Measurements from ENCODE around the gene SLC8B1. TPM values are rescaled to one million over a fixed set of nuclear protein-coding genes. Genes with fewer than 3 reads are reported as not detected.

Gene SLC8B1
- total RNA-seq, 1 experiment from 2014 or later = 13.0 TPM

DNA sequence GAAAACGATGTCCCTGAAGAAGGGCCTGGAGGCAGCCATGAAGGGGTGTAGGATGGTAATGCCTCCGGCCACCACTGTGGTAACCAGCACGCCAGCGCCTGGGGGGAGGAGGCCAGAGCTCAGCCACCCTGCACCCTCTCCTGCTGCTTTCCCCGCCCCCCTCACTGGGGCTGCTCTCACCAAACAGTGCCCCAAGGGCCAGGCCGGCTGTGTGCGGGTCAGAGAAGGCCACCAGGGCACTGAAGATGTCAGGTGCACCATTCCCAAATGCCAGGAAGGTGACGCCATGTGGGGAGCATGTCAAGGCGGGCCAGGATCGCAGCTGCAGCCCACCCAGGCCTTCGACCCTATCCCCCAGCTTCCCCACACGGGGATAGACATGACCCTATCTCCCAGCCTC is 14.5 kb downstream of the SLC8B1 start:
- no peaks in the 10 kb centered on the region for H3K36me3 Mint-ChIP-seq (ENCODE audit: insufficient read depth, unreplicated experiment)
- H3K27me3 Mint-ChIP-seq (ENCODE audit: insufficient read depth, unreplicated experiment) = no peaks in the 10 kb centered on the region
- H3K4me3 Mint-ChIP-seq (ENCODE audit: unreplicated experiment) = no peak overlapping the region
- TF ChIP-seq, protein P1, sequence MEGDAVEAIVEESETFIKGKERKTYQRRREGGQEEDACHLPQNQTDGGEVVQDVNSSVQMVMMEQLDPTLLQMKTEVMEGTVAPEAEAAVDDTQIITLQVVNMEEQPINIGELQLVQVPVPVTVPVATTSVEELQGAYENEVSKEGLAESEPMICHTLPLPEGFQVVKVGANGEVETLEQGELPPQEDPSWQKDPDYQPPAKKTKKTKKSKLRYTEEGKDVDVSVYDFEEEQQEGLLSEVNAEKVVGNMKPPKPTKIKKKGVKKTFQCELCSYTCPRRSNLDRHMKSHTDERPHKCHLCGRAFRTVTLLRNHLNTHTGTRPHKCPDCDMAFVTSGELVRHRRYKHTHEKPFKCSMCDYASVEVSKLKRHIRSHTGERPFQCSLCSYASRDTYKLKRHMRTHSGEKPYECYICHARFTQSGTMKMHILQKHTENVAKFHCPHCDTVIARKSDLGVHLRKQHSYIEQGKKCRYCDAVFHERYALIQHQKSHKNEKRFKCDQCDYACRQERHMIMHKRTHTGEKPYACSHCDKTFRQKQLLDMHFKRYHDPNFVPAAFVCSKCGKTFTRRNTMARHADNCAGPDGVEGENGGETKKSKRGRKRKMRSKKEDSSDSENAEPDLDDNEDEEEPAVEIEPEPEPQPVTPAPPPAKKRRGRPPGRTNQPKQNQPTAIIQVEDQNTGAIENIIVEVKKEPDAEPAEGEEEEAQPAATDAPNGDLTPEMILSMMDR (IDR thresholded peaks at IDR 0.05; ENCODE audit: insufficient read depth in 1 of 2, low read depth in 1 of 2, low read length in 1 of 2, severe bottlenecking in 1 of 2, unreplicated experiment in 1 of 2) = no peak
- Histone ChIP-seq H3K36me3 (ENCODE audit: control insufficient read depth, insufficient read depth, low read length) (peaks cover 3% of the 10 kb centered on the region), H3K4me1 (no peaks in the 10 kb centered on the region), H3K27me3 (replicated peaks; ENCODE audit: control insufficient read depth, insufficient read depth, low read length) (no peaks in the 10 kb centered on the region), H3K9me3 (no peaks in the 10 kb centered on the region), H3K4me3 (ENCODE audit: low read depth, low read length) (no peak overlapping the region)
- intact Hi-C loops (cut with micrococcal nuclease; ENCODE audit: unreplicated experiment) = no loop called here
- DNase-seq = no peak
- ChIA-PET POLR2A (no interaction called here), CTCF (no interaction called here)
- no peaks in the 10 kb centered on the region for H3K9me3 Mint-ChIP-seq (ENCODE audit: unreplicated experiment)
- no peak overlapping the region for H3K27ac Mint-ChIP-seq (ENCODE audit: unreplicated experiment)
- no TSS peak for BruUV-seq (replicated peaks)
- H3K4me1 Mint-ChIP-seq (ENCODE audit: low read depth, unreplicated experiment) = no peaks in the 10 kb centered on the region

DNA sequence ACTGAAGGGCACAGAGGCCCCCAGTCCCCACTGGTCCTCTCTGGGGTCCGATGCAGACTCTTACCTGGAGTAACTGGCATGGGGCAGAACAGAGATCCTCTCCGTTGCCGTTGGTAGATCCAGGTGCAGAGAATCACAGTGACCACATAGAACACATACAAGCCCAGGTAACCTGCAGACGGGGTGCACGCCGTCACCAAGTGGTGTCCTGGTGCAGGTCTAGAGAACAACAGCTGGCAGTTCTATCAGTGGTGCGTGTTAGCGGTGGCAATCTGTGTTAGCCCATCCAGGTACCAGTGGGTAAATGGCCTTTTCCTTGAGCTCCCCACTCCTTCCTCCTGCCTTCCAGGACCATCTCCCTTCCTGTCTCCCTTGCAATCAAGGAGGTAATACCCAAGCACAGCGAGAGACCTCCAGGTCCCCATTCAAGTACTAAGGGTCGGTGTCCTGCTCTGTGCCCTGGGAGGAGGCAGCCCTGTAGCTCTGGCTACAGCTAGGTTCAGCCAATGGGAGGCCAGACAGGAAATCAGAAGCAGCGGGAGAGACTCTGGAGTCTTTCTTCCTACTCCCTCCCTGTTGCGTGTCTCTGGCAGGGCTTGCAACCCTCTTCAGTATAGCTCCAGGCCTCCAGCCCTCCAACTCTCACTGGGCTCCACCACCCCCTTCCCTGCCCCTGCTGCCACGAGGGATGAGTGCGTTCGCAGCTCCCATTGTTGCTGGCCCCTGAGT is 15.8 kb downstream of the SLC8B1 start:
- CTCF ChIA-PET = no interaction called here

DNA sequence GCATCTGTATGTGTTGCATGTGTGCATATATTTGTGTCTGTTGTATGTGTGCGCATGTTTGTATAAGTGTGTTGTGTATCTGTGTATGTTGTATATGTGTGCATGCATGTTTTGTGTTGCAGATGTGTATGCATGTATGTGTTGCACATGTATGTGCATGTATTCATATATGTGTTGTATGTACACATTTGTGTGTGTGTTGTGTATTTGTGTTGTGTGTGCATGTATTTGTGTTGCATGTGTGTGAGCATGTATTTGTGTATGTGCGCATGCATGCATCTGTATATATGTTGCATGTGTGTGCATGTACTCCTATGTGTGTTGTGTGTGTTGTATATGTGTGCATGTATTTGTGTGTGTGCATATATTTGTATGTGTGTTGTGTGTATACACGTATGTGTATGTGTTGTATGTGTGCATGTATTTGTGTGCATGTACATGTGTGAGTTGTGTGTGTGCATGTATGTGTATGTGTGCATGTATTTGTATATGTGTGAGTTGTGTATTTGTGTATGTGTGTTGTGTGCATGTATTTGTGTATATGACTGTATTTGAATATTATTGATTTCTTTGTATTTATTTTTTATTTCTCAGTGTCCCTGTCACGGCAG is 16.8 kb downstream of the SLC8B1 start:
- no peak for DNase-seq
- ChIA-PET CTCF (no interaction called here), POLR2A (no interaction called here)
- Histone ChIP-seq H3K4me1 (no peaks in the 10 kb centered on the region), H3K27me3 (replicated peaks; ENCODE audit: control insufficient read depth, insufficient read depth, low read length) (no peaks in the 10 kb centered on the region), H3K9me3 (no peaks in the 10 kb centered on the region), H3K36me3 (ENCODE audit: control insufficient read depth, insufficient read depth, low read length) (peaks cover 3% of the 10 kb centered on the region), H3K4me3 (ENCODE audit: low read depth, low read length) (no peak overlapping the region)
- TF ChIP-seq, protein P1 (IDR thresholded peaks at IDR 0.05; ENCODE audit: insufficient read depth in 1 of 2, low read depth in 1 of 2, low read length in 1 of 2, severe bottlenecking in 1 of 2, unreplicated experiment in 1 of 2) = no peak
- intact Hi-C loops (cut with micrococcal nuclease; ENCODE audit: unreplicated experiment) = no loop called here
- H3K9me3 Mint-ChIP-seq (ENCODE audit: unreplicated experiment) = no peaks in the 10 kb centered on the region
- BruUV-seq (replicated peaks) = no TSS peak
- no peaks in the 10 kb centered on the region for H3K27me3 Mint-ChIP-seq (ENCODE audit: insufficient read depth, unreplicated experiment)
- no peaks in the 10 kb centered on the region for H3K36me3 Mint-ChIP-seq (ENCODE audit: insufficient read depth, unreplicated experiment)
- no peak overlapping the region for H3K27ac Mint-ChIP-seq (ENCODE audit: unreplicated experiment)
- H3K4me3 Mint-ChIP-seq (ENCODE audit: unreplicated experiment) = no peak overlapping the region
- H3K4me1 Mint-ChIP-seq (ENCODE audit: low read depth, unreplicated experiment) = no peaks in the 10 kb centered on the region

More for the DNA sequence above, 15.8 kb downstream of the SLC8B1 start:
- BruUV-seq (replicated peaks) = no TSS peak
- H3K4me1 Mint-ChIP-seq (ENCODE audit: low read depth, unreplicated experiment) = no peaks in the 10 kb centered on the region
- no peaks in the 10 kb centered on the region for H3K27me3 Mint-ChIP-seq (ENCODE audit: insufficient read depth, unreplicated experiment)
- H3K27ac Mint-ChIP-seq (ENCODE audit: unreplicated experiment) = no peak overlapping the region
- H3K9me3 Mint-ChIP-seq (ENCODE audit: unreplicated experiment) = no peaks in the 10 kb centered on the region
- no peaks in the 10 kb centered on the region for H3K36me3 Mint-ChIP-seq (ENCODE audit: insufficient read depth, unreplicated experiment)
- POLR2A ChIA-PET = no interaction called here
- Histone ChIP-seq H3K27me3 (replicated peaks; ENCODE audit: control insufficient read depth, insufficient read depth, low read length) (no peaks in the 10 kb centered on the region), H3K9me3 (no peaks in the 10 kb centered on the region), H3K4me3 (ENCODE audit: low read depth, low read length) (no peak overlapping the region), H3K36me3 (ENCODE audit: control insufficient read depth, insufficient read depth, low read length) (peaks cover 3% of the 10 kb centered on the region), H3K4me1 (no peaks in the 10 kb centered on the region)
- intact Hi-C loops (cut with micrococcal nuclease; ENCODE audit: unreplicated experiment) = no loop called here
- TF ChIP-seq, protein P1 (IDR thresholded peaks at IDR 0.05; ENCODE audit: insufficient read depth in 1 of 2, low read depth in 1 of 2, low read length in 1 of 2, severe bottlenecking in 1 of 2, unreplicated experiment in 1 of 2) = no peak
- H3K4me3 Mint-ChIP-seq (ENCODE audit: unreplicated experiment) = no peak overlapping the region
- no peak for DNase-seq
